ENCODE results near the gene CELSR1.
A peak's percentile ranks its signal among the peaks of the same experiment; 100 is the strongest.

Gene CELSR1

DNA sequence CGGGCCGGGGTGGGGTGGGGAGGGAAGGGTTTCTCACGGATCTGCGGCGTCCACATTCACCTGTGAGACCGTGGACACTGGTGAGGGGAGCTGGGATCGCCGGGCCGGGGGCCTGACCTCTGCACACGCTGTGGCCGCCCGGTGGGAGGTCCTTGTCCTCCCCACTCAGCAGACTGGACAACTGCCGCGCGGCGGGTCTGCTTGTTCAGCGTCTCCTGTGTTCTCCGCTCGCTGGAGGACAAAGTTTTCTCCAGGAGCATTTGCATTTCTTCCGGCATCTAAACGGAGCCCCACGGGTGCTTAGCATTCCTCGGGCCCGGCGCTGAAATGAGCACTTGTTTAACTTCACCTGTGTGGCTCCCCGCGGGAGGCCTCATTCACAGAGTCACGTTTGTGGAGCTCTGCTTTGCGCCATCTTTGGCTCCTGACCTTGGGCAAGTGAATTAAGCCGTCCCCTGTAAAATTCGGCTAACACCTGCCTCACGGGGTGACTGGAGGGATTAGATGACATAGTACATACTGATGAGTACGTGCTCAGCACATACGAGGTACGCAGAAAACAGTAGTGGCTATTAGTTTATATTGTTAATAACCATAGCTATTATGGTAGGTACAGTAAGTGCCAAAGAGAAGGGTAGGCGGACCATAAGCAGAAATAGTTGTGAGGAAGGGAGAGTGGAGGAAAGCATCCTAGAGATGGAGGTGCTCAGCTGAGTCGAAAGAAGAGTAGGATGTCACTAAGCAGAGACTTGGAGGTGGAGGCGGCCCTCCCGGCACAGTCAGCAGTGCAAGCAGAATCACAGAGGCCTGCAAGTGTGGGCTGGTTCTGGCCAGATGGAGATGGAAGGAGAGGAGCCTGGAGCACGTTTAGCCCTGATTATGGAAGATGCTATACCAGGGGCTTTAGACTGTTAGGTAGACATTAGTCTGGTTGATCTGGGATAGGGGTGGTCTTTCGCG lies 201.0 kb downstream of the CELSR1 start:
- no peak for TF ChIP-seq TAF1 (IDR thresholded peaks at IDR 0.05; ENCODE audit: borderline replicate concordance, low read depth, low read length)
- TF ChIP-seq POLR2AphosphoS5 (IDR thresholded peaks at IDR 0.05; ENCODE audit: low read depth, low read length), result no peak
- no peak for TF ChIP-seq POLR2A (IDR thresholded peaks at IDR 0.05; ENCODE audit: low read depth, low read length)
- no peak for DNase-seq (ENCODE audit: insufficient read length)

DNA sequence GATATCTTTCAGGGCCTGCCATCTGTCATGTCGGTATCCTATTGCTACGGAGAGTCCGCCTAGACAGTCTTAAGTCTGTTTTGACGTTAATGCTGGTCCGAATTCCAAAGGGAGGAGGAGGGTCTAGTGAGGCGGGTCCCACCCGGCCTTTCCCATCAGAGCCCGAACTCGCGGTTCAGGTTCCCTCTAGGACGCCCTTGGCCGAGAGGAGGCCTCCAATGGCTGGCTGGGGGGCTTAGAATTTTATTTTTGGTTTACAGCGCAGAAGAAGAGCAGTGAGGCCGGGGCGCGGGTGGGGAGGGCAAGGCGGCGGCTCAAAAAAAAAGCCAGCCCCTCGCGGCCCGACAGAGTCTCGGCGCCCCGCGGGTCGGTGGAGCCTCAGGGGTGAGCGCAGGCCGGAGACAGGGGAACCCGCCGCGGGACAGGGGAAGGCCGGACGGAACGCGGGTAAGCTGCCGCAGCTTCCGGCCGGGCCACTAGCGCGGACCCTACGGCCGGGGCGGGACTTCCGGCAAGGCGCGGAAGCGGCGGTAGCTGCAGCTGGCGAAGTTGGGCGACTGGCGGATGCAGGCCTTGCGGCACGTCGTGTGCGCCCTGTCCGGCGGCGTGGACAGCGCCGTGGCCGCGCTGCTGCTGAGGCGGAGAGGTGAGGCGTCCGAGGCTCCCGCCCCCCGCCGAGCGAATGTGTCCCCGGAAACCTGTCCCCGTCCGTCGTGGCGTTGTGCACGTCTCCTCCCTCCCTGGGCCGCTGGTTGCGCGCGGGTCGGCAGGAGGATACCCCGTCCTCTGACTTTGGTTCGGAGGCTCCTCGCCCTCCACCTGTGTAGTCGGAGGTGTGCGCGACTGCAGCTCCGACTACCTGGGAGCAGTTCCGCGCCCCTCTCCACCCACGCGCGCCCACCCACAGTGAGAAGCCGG lies 202.0 kb downstream of the CELSR1 start, which contains the start of gene TRMU:
TSS of gene TRMU (plus strand) at position 514 of the 918 bp plus-strand sequence. CDS start at position 565, 51 bp downstream.
- FAIRE-seq (peak; percentile 98), DNase-seq (ENCODE audit: insufficient read length) (peak; percentile 99)
- TF ChIP-seq POLR2A (IDR thresholded peaks at IDR 0.05; ENCODE audit: low read depth, low read length), result peak; percentile 92
- peak; percentile 89 for TF ChIP-seq POLR2AphosphoS5 (IDR thresholded peaks at IDR 0.05; ENCODE audit: low read depth, low read length)
- peak; percentile 84 for TF ChIP-seq TAF1 (IDR thresholded peaks at IDR 0.05; ENCODE audit: borderline replicate concordance, low read depth, low read length)

More for the DNA sequence above, 201.0 kb downstream of the CELSR1 start:
- no peak for FAIRE-seq

DNA sequence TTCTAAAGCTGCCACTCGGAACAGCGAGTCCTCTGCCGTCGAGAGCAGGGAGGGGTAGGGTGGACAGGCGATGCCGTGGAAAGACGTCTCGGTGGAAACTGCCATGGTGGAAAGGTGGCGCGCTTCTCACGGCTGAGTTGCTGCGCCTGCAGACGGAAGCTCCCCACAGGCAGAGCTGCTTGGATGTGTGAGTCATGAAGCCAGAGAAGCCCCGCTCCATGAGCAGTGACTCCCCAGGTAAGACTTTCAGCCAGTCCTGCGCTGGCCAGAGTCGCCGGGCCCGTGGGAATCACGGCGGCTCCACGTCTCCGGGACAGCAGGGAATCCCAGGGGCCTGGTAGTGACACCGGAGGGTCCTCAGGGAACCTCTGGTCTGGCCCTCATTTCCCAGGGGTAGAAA lies 205.9 kb downstream of the CELSR1 start:
- DNase-seq (ENCODE audit: insufficient read length), result no peak
- FAIRE-seq, result no peak
- TF ChIP-seq POLR2A (IDR thresholded peaks at IDR 0.05; ENCODE audit: low read depth, low read length) (no peak), TAF1 (IDR thresholded peaks at IDR 0.05; ENCODE audit: borderline replicate concordance, low read depth, low read length) (no peak), POLR2AphosphoS5 (IDR thresholded peaks at IDR 0.05; ENCODE audit: low read depth, low read length) (no peak)

DNA sequence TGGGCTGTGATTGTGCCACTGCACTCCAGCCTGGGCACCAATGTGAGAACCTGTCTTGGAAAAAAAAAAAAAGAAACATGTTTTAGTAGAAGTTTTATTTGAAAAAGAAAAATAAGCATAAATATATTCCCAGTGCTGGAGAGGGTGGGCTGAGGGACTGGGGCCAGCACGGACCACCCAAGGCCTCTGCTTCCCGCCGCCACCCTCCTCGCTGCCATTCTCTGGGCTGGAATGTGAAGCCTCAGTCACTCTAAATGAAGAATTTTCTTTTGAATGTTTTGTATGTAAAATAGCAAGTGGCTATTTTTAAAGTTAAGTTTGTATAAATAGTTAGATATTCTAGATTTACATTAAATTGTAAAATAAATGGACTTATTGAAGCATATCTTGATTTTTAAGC lies 207.0 kb downstream of the CELSR1 start:
- DNase-seq (ENCODE audit: insufficient read length) (no peak), FAIRE-seq (no peak)
- TF ChIP-seq POLR2A (IDR thresholded peaks at IDR 0.05; ENCODE audit: low read depth, low read length) (no peak), TAF1 (IDR thresholded peaks at IDR 0.05; ENCODE audit: borderline replicate concordance, low read depth, low read length) (no peak), POLR2AphosphoS5 (IDR thresholded peaks at IDR 0.05; ENCODE audit: low read depth, low read length) (no peak)

GRCh38 chr22:46329616-46330015 lies 207.8 kb downstream of the CELSR1 start:
- no peak for DNase-seq (ENCODE audit: insufficient read length)
- no peak for TF ChIP-seq POLR2A (IDR thresholded peaks at IDR 0.05; ENCODE audit: low read depth, low read length)
- no peak for TF ChIP-seq POLR2AphosphoS5 (IDR thresholded peaks at IDR 0.05; ENCODE audit: low read depth, low read length)
- no peak for TF ChIP-seq TAF1 (IDR thresholded peaks at IDR 0.05; ENCODE audit: borderline replicate concordance, low read depth, low read length)
- FAIRE-seq, result no peak

GRCh38 chr22:46328797-46329196 lies 208.6 kb downstream of the CELSR1 start:
- TF ChIP-seq TAF1 (IDR thresholded peaks at IDR 0.05; ENCODE audit: borderline replicate concordance, low read depth, low read length) (no peak), POLR2AphosphoS5 (IDR thresholded peaks at IDR 0.05; ENCODE audit: low read depth, low read length) (no peak), POLR2A (IDR thresholded peaks at IDR 0.05; ENCODE audit: low read depth, low read length) (no peak)
- FAIRE-seq (no peak), DNase-seq (ENCODE audit: insufficient read length) (no peak)

GRCh38 chr22:46327691-46328465 lies 209.5 kb downstream of the CELSR1 start:
- FAIRE-seq (no peak), DNase-seq (ENCODE audit: insufficient read length) (no peak)
- TF ChIP-seq POLR2AphosphoS5 (IDR thresholded peaks at IDR 0.05; ENCODE audit: low read depth, low read length) (no peak), TAF1 (IDR thresholded peaks at IDR 0.05; ENCODE audit: borderline replicate concordance, low read depth, low read length) (no peak), POLR2A (IDR thresholded peaks at IDR 0.05; ENCODE audit: low read depth, low read length) (no peak)

DNA sequence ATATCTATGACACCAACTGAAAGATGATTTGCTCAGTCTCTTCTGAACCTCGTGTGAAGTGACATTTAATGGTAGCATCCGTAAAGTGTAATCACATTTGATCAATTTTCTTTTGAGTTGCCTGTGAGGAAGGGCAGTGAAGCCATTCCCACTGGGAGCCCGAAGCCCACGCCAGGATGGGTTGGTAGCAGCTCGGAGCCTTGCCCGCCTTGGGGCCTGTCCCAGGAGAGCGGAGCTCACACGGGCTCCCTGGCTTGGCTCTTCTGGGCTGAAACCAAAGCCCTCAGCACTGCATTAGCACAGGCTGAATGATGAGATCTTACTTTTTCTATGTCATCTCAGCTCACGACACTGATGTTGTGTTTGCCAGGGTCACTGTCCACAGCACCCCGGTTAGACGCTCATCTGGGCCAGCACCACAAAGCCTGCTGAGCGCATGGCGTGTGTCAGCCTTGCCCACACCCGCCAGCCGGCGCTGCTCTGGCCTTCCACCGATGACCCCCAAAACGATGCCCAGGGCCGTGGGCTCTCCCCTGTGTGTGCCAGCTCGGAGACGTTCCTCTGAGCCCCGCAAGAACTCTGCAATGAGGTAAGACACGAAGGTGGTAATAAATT lies 211.2 kb downstream of the CELSR1 start:
- FAIRE-seq, result no peak
- no peak for TF ChIP-seq POLR2A (IDR thresholded peaks at IDR 0.05; ENCODE audit: low read depth, low read length)
- no peak for TF ChIP-seq TAF1 (IDR thresholded peaks at IDR 0.05; ENCODE audit: borderline replicate concordance, low read depth, low read length)
- TF ChIP-seq POLR2AphosphoS5 (IDR thresholded peaks at IDR 0.05; ENCODE audit: low read depth, low read length), result no peak
- no peak for DNase-seq (ENCODE audit: insufficient read length)

GRCh38 chr22:46323162-46323561 lies 214.3 kb downstream of the CELSR1 start:
- no peak for DNase-seq (ENCODE audit: insufficient read length)
- no peak for FAIRE-seq
- TF ChIP-seq POLR2AphosphoS5 (IDR thresholded peaks at IDR 0.05; ENCODE audit: low read depth, low read length), result no peak
- no peak for TF ChIP-seq TAF1 (IDR thresholded peaks at IDR 0.05; ENCODE audit: borderline replicate concordance, low read depth, low read length)

DNA sequence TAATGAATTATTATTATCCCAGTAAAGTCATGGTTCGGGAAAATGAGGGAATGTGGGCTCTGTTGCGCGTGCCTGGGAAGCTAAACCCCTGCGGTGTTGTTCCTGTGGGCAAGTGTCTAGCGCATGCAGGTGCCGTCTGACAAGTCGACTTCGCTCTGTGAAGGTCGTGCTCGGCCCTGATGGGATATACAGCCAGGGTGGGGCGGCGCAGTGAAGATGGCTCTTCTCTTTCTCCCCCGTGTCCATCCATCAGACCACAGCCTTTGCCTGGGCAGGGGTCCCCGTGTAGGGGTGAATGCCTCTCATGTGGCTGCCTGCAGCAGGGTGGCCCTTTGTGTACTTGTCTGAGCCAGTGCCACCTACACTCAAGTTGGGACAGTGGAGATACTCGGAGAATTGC lies 214.7 kb downstream of the CELSR1 start:
- FAIRE-seq (no peak), DNase-seq (ENCODE audit: insufficient read length) (no peak)
- no peak for TF ChIP-seq TAF1 (IDR thresholded peaks at IDR 0.05; ENCODE audit: borderline replicate concordance, low read depth, low read length)
- no peak for TF ChIP-seq POLR2A (IDR thresholded peaks at IDR 0.05; ENCODE audit: low read depth, low read length)
- no peak for TF ChIP-seq POLR2AphosphoS5 (IDR thresholded peaks at IDR 0.05; ENCODE audit: low read depth, low read length)

Measured in GM12892 (cell line).